Psoas muscle (tissue), 8 donors: ENCODE measurements around the gene ATL1. TPM values are rescaled to one million over a fixed set of nuclear protein-coding genes. Genes with fewer than 3 reads are reported as not detected.
A peak's percentile ranks its signal among the peaks of the same experiment; 100 is the strongest.

Experiments used
- ATAC-seq, 4 donors: fragments of 200-7000 bp; cut with Tn5 transposase; one replicate each; pipeline ENCODE4 v1.9.1; 2020; ENCODE audit warnings: moderate library complexity in 3 of 4, mild to moderate bottlenecking in 2 of 4
- DNase-seq, 2 donors: peaks; one replicate each; pipeline ENCODE4 v3.0.0-alpha.2; 2020
- H3K27ac ChIP-seq: fragments of 200-600 bp; one replicate; pipeline ENCODE4 v1.8.0; 2022
- H3K27me3 ChIP-seq, 3 donors: fragments of 200-600 bp in 1 of 3; one replicate each; pipeline versions ENCODE4 v1.6.1 to v1.8.0; 2013 to 2022; ENCODE audit warnings: low read length in 2 of 3, mild to moderate bottlenecking in 2 of 3, moderate library complexity in 1 of 3; ENCODE audit not compliant: insufficient read depth in 3 of 3
- H3K36me3 ChIP-seq, 2 donors: fragments of 200-600 bp in 1 of 2; one replicate each; pipeline versions ENCODE4 v1.6.1 to v1.8.0; 2013 to 2022; ENCODE audit warnings: low read depth in 1 of 2, mild to moderate bottlenecking in 1 of 2, moderate library complexity in 1 of 2; ENCODE audit not compliant: insufficient read depth in 1 of 2
- H3K4me1 ChIP-seq: fragments of 200-600 bp; one replicate; pipeline ENCODE4 v1.8.0; 2022
- H3K4me3 ChIP-seq: fragments of 200-600 bp; one replicate; pipeline ENCODE4 v1.8.0; 2022; ENCODE audit warnings: mild to moderate bottlenecking
- H3K9me3 ChIP-seq: fragments of 200-600 bp; one replicate; pipeline ENCODE4 v1.8.0; 2022
- WGBS, 3 donors: extraction: QIAGEN DNeasy Blood & Tissue Kit; methylation state at CpG; one replicate each; pipeline versions ENCODE4 v1.1.6 to v1.1.7; 2013; 5-methylcytosine and 5-hydroxymethylcytosine counted together
- intact Hi-C, 2 donors: fragments of 100-400 bp; cut with DNase I; formaldehyde crosslinking; loops; one replicate each; pipeline versions ENCODE4 v1.11.0 to v1.14.2; 2022
- polyA plus RNA-seq, 3 donors: library from polyadenylated mRNA; stranded (reverse); fragments of 200-250 nt; gene quantifications; one replicate each; pipeline ENCODE4 v1.2.3, GENCODE V29; 2013
- total RNA-seq, 4 donors: library from RNA; stranded (reverse); fragmentation: NEBNext Ultra II Directional in 2 of 4; extraction: Animal tissue kit (Norgen Biotek cat#: 25700) in 2 of 4; gene quantifications; one replicate each; pipeline versions ENCODE4 v1.2.1 to v1.2.4, GENCODE V29; 2021 to 2023
- TF ChIP-seq, protein P1 (sequence below): fragments of 200-600 bp; IDR thresholded peaks from one replicate; pipeline ENCODE4 v1.8.0; 2022; ENCODE audit warnings: antibody characterized with exemption
- donor health status: healthy with polysubstance abuse.
- donor health status: DM: no; HTN: no; CAD: no; lungs with moderate emphysema.
- donor health status: Bipolar disorder and iron deficiency.
- donor health status: healthy.
- donor health status: DM: yes; HTN: yes; CAD: no.
- donor health status: DM: no; HTN: no; CAD: no.
- donor health status: DM: no; HTN: no; CAD: no.
- donor health status: DM: yes; HTN: yes; CAD: no.

ATL1 gene
- total and polyA plus RNA-seq, 7 donors = 0.43 to 1.4 (median 0.64) TPM

GRCh38 chr14:50594577-50595316, 34.8 kb downstream of the ATL1 start:
- Histone ChIP-seq H3K36me3 (no peaks in the 10 kb centered on the region), H3K4me3 (no peak overlapping the region), H3K27me3 (no peaks in the 10 kb centered on the region), H3K4me1 (no peaks in the 10 kb centered on the region), H3K27ac (no peak overlapping the region), H3K9me3 (no peaks in the 10 kb centered on the region)
- DNase-seq (no peak), ATAC-seq (no peak)
- intact Hi-C loops = no loop called here
- WGBS, 3 donors = 78 to 82% (median 78%) methylated on average over 8 of the region's 8 CpGs
- TF ChIP-seq, protein P1, sequence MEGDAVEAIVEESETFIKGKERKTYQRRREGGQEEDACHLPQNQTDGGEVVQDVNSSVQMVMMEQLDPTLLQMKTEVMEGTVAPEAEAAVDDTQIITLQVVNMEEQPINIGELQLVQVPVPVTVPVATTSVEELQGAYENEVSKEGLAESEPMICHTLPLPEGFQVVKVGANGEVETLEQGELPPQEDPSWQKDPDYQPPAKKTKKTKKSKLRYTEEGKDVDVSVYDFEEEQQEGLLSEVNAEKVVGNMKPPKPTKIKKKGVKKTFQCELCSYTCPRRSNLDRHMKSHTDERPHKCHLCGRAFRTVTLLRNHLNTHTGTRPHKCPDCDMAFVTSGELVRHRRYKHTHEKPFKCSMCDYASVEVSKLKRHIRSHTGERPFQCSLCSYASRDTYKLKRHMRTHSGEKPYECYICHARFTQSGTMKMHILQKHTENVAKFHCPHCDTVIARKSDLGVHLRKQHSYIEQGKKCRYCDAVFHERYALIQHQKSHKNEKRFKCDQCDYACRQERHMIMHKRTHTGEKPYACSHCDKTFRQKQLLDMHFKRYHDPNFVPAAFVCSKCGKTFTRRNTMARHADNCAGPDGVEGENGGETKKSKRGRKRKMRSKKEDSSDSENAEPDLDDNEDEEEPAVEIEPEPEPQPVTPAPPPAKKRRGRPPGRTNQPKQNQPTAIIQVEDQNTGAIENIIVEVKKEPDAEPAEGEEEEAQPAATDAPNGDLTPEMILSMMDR = no peak

- no peak for DNase-seq
- ATAC-seq = no peak
- TF ChIP-seq, protein P1 = no peak
- Histone ChIP-seq H3K4me1 (no peaks in the 10 kb centered on the region), H3K4me3 (no peak overlapping the region), H3K27ac (no peak overlapping the region), H3K27me3 (no peaks in the 10 kb centered on the region), H3K36me3 (no peaks in the 10 kb centered on the region), H3K9me3 (no peaks in the 10 kb centered on the region)
- intact Hi-C loops = no loop called here
Observed at GRCh38 chr14:50598765-50599164, 38.8 kb downstream of the ATL1 start.

- ATAC-seq (peak in 2 of 4 donors; percentile 68 to 88), DNase-seq (no peak)
- intact Hi-C loops = loop anchor here (5.0 to 10.0 kb wide), 5 partner anchors 67 to 262 kb away; partner anchors contain the start of gene SAV1 (in 1 of the 2)
- Histone ChIP-seq H3K4me1 (no peaks in the 10 kb centered on the region), H3K9me3 (no peaks in the 10 kb centered on the region), H3K36me3 (no peaks in the 10 kb centered on the region), H3K27ac (no peak overlapping the region), H3K27me3 (no peaks in the 10 kb centered on the region), H3K4me3 (no peak overlapping the region)
- TF ChIP-seq, protein P1 = peak; percentile 53
- 50 to 59% (median 54%) methylated on average over 4 of the region's 4 CpGs for WGBS, 3 donors
Observed at GRCh38 chr14:50599700-50600444, 39.9 kb downstream of the ATL1 start.

DNA sequence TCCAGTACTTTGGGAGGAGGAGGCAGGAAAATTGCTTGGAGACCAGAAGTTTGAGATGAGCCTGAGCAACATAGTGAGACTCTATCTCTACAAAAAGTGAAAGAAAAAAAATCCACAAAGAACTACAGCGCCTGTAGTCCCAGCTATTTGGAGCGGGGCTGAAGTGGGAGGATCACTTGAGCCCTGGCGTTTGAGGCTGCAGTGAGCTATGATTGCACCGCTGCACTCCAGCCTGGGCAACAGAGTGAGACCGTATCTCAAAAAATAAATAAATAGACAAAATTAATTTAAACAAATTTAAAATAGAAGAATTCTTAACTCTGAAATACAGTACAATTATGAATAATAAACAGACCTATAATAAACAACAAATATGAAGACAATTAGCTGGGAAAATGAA, 40.9 kb downstream of the ATL1 start:
- 75 to 88% (median 77%) methylated on average over 5 of the region's 5 CpGs for WGBS, 3 donors

More for the DNA sequence above, 40.9 kb downstream of the ATL1 start:
- Histone ChIP-seq H3K27ac (no peak overlapping the region), H3K9me3 (no peaks in the 10 kb centered on the region), H3K4me1 (no peaks in the 10 kb centered on the region), H3K27me3 (no peaks in the 10 kb centered on the region), H3K36me3 (no peaks in the 10 kb centered on the region), H3K4me3 (no peak overlapping the region)
- ATAC-seq (peak in 1 of 4 donors; percentile 53), DNase-seq (no peak)
- TF ChIP-seq, protein P1 = no peak
- intact Hi-C loops = loop anchor here (5.0 to 10.0 kb wide), 5 partner anchors 66 to 261 kb away; partner anchors contain the start of gene SAV1 (in 1 of the 2)
